Measurements from ENCODE around the gene EEF1AKMT4. TPM values are rescaled to one million over a fixed set of nuclear protein-coding genes. Genes with fewer than 3 reads are reported as not detected.

EEF1AKMT4 gene
- total and polyA plus RNA-seq, 10 of the 15 experiments (the other 5 are each of a cell fraction or from before 2014, with no cell fraction given) = 7.5 to 26.8 (median 18.3) TPM

GRCh38 chr3:184282941-184283340, 33.5 kb downstream of the EEF1AKMT4 start:
- intact Hi-C loops (cut with micrococcal nuclease; ENCODE audit: unreplicated experiment) = no loop called here

More at GRCh38 chr3:184282941-184283340, 33.5 kb downstream of the EEF1AKMT4 start:
- ChIA-PET CTCF (interaction anchor here (1.3 kb wide), 1 partner anchor 387 kb away, joined by 5 read pairs; no protein-coding TSS in a partner anchor), POLR2A (interaction anchor here (0.5 kb wide), 1 partner anchor 9 kb away, joined by 4 read pairs; no protein-coding TSS in a partner anchor), SMC1A (ENCODE audit: uncharacterized antibody, unreplicated experiment) (no interaction called here), RAD21 (ENCODE audit: unreplicated experiment) (no interaction called here)
- no TSS peak for BruUV-seq (replicated peaks)
- TF ChIP-seq SMARCA5 (IDR thresholded peaks at IDR 0.05) (no peak), ZSCAN29 (IDR thresholded peaks at IDR 0.05) (no peak), ASH2L (IDR thresholded peaks at IDR 0.05; ENCODE audit: borderline replicate concordance, low read depth) (no peak), ZNF274 (IDR thresholded peaks at IDR 0.05; ENCODE audit: insufficient read depth, insufficient read length) (no peak), TCF3 (IDR thresholded peaks at IDR 0.05; ENCODE audit: borderline replicate concordance, insufficient read depth, low read depth, low read length) (no peak), RAD21 (IDR thresholded peaks at IDR 0.05; ENCODE audit: insufficient read depth, low read depth, low read length) (no peak), PBX3 (IDR thresholded peaks at IDR 0.05; ENCODE audit: insufficient replicate concordance, low read depth, low read length) (no peak), NFYA (IDR thresholded peaks at IDR 0.05; ENCODE audit: borderline replicate concordance, low read depth, low read length) (no peak), E2F8 (IDR thresholded peaks at IDR 0.05; ENCODE audit: low read depth, partially characterized antibody) (no peak)
- no peaks in the 10 kb centered on the region for H3K36me3 ChIP-seq (ENCODE audit: control insufficient read depth in 2 of 2, insufficient read depth in 2 of 2, low read length in 1 of 2)
- H3K27me3 ChIP-seq (replicated peaks in 1 of 2; ENCODE audit: control insufficient read depth in 2 of 2, insufficient read depth in 2 of 2, low read length in 1 of 2) = no peaks in the 10 kb centered on the region; a peak in 2 of 4 replicates
- no peaks in the 10 kb centered on the region for H4K20me1 ChIP-seq (ENCODE audit: control insufficient read depth, insufficient read depth)
- in situ Hi-C loops (cut with MboI) = no loop called here
- 59% methylated on average over 4 of the region's 4 CpGs for WGBS (ENCODE audit: insufficient coverage, insufficient replicate concordance, low lambda C conversion rate, missing lambda C conversion rate)
- H3K27ac ChIP-seq (ENCODE audit: control insufficient read depth, insufficient read depth) = no peak overlapping the region
- H3K9me3 ChIP-seq (replicated peaks; ENCODE audit: control insufficient read depth, insufficient read depth, low read length) = no peaks in the 10 kb centered on the region
- no peak for ATAC-seq
- FAIRE-seq = no peak
- no peaks in the 10 kb centered on the region for H3K4me1 ChIP-seq (ENCODE audit: control insufficient read depth, insufficient read depth, low read length)
- H2AFZ ChIP-seq (ENCODE audit: control insufficient read depth, low read depth, low read length) = no peak overlapping the region
- no peak overlapping the region for H3K9ac ChIP-seq (ENCODE audit: control insufficient read depth, insufficient read depth, low read length)
- no peak for DNase-seq (ENCODE audit: low read depth, low spot score)
- H3K79me2 ChIP-seq (ENCODE audit: control insufficient read depth, insufficient read depth, low read length) = no peaks in the 10 kb centered on the region
- H3K4me2 ChIP-seq (ENCODE audit: control insufficient read depth, insufficient read depth) = no peak overlapping the region
- H3K4me3 ChIP-seq = no peak overlapping the region
